Loucy (cell line): ENCODE data around the gene SLC39A11.

Experiments used
- EZH2phosphoT487 ChIP-seq: fragments of 200-600 bp; IDR thresholded peaks from 2 replicates; pipeline ENCODE4 v1.6.1; 2018; ENCODE audit warnings: antibody characterized with exemption, mild to moderate bottlenecking, moderate library complexity, borderline replicate concordance
- TF ChIP-seq, protein P1 (sequence below): fragments of 200-600 bp; sonication (generic); conservative IDR thresholded peaks from 2 replicates; pipeline ENCODE4 v1.5.1; 2014; ENCODE audit warnings: mild to moderate bottlenecking, antibody characterized with exemption, low read length

DNA sequence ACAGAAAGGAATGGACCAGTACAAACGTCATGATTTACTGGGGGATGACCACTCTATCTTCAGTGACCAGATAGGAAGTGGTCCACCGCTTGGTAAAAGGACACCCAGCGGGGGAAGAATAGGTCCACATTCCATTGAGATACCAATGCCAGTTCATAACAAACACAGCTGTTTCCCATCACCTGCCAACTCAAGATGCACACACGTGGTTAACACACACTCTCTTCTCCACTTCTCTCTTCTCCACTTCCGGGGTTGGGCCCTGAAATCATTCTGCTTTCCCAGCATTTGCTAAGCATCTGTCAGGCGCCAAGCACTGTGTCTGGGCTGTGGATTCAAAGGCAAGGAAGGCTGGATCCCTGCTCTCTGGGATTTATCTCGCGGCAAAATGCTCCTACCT is 175.5 kb downstream of the SLC39A11 start:
- TF ChIP-seq, protein P1, sequence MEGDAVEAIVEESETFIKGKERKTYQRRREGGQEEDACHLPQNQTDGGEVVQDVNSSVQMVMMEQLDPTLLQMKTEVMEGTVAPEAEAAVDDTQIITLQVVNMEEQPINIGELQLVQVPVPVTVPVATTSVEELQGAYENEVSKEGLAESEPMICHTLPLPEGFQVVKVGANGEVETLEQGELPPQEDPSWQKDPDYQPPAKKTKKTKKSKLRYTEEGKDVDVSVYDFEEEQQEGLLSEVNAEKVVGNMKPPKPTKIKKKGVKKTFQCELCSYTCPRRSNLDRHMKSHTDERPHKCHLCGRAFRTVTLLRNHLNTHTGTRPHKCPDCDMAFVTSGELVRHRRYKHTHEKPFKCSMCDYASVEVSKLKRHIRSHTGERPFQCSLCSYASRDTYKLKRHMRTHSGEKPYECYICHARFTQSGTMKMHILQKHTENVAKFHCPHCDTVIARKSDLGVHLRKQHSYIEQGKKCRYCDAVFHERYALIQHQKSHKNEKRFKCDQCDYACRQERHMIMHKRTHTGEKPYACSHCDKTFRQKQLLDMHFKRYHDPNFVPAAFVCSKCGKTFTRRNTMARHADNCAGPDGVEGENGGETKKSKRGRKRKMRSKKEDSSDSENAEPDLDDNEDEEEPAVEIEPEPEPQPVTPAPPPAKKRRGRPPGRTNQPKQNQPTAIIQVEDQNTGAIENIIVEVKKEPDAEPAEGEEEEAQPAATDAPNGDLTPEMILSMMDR: no peak
- no peak for TF ChIP-seq EZH2phosphoT487
